ENCODE measurements around the gene IGF2. TPM values are rescaled to one million over a fixed set of nuclear protein-coding genes. Genes with fewer than 3 reads are reported as not detected.

The IGF2 gene
- total RNA-seq, 4 donors from 2014 or later: 8.2 to 19.8 (median 12.2) TPM

- no peaks in the 10 kb centered on the region for H3K27me3 ChIP-seq
These were observed 24.6 kb downstream of the IGF2 start for GRCh38 chr11:2114430-2115241.

GRCh38 chr11:2113776-2114175 lies 25.4 kb downstream of the IGF2 start:
- TF ChIP-seq CTCF (IDR thresholded peaks at IDR 0.05) (no peak), EP300 (IDR thresholded peaks at IDR 0.05; ENCODE audit: low read depth) (no peak), POLR2A (IDR thresholded peaks at IDR 0.05) (no peak), POLR2AphosphoS5 (IDR thresholded peaks at IDR 0.05) (no peak)
- in situ Hi-C loops (cut with MboI; ENCODE audit: low pct_ligation_motif_present in 1 of 4, low pct_unique_long_range_greater_than_20kb in 1 of 4, low sequenced_read_pairs in 3 of 4) (no loop called here), intact Hi-C loops (cut with DNase I; ENCODE audit: low total_unique reads) (no loop called here)
- Histone ChIP-seq H3K9me3 (peaks cover 0 to 4% of the 10 kb centered on the region in 2 donors), H3K4me1 (no peaks in the 10 kb centered on the region), H3K27me3 (no peaks in the 10 kb centered on the region), H3K27ac (no peak overlapping the region), H3K36me3 (no peaks in the 10 kb centered on the region), H3K4me3 (no peak overlapping the region)
- DNase-seq: no peak
- WGBS, 2 donors (ENCODE audit: low coverage in 1 of 2): 87% methylated on average over 11 of the region's 11 CpGs; no CpG with 5 or more reads in 1 of the 2 donors

More at GRCh38 chr11:2114430-2115241, 24.6 kb downstream of the IGF2 start:
- no peak overlapping the region for H3K27ac ChIP-seq
- H3K4me3 ChIP-seq: no peak overlapping the region
- H3K9me3 ChIP-seq: peaks cover 0 to 4% of the 10 kb centered on the region in 2 donors
- H3K36me3 ChIP-seq: no peaks in the 10 kb centered on the region
- no peak for DNase-seq
- TF ChIP-seq POLR2AphosphoS5 (IDR thresholded peaks at IDR 0.05) (no peak), POLR2A (IDR thresholded peaks at IDR 0.05) (no peak), CTCF (IDR thresholded peaks at IDR 0.05) (no peak)
- no peaks in the 10 kb centered on the region for H3K4me1 ChIP-seq
- intact Hi-C loops (cut with DNase I; ENCODE audit: low total_unique reads) (no loop called here), in situ Hi-C loops (cut with MboI; ENCODE audit: low pct_ligation_motif_present in 1 of 4, low pct_unique_long_range_greater_than_20kb in 1 of 4, low sequenced_read_pairs in 3 of 4) (no loop called here)
- WGBS, 2 donors (ENCODE audit: low coverage in 1 of 2): 84% methylated on average over 32 of the region's 32 CpGs; no CpG with 5 or more reads in 1 of the 2 donors

GRCh38 chr11:2110521-2110920 lies 28.7 kb downstream of the IGF2 start:
- no peaks in the 10 kb centered on the region for H3K27me3 ChIP-seq
- H3K27ac ChIP-seq: no peak overlapping the region
- no peaks in the 10 kb centered on the region for H3K9me3 ChIP-seq
- 85 to 93% methylated on average over 7 to 12 of the region's 12 CpGs for WGBS, 2 donors (ENCODE audit: low coverage in 1 of 2)
- in situ Hi-C loops (cut with MboI; ENCODE audit: low pct_ligation_motif_present in 1 of 4, low pct_unique_long_range_greater_than_20kb in 1 of 4, low sequenced_read_pairs in 3 of 4) (no loop called here), intact Hi-C loops (cut with DNase I; ENCODE audit: low total_unique reads) (no loop called here)
- no peaks in the 10 kb centered on the region for H3K36me3 ChIP-seq
- DNase-seq: no peak
- no peak overlapping the region for H3K4me3 ChIP-seq
- TF ChIP-seq CTCF (IDR thresholded peaks at IDR 0.05): no peak
- TF ChIP-seq POLR2A (IDR thresholded peaks at IDR 0.05): no peak
- no peak for TF ChIP-seq EP300 (IDR thresholded peaks at IDR 0.05; ENCODE audit: low read depth)
- no peak for TF ChIP-seq POLR2AphosphoS5 (IDR thresholded peaks at IDR 0.05)
- no peaks in the 10 kb centered on the region for H3K4me1 ChIP-seq

- H3K27me3 ChIP-seq: no peaks in the 10 kb centered on the region
- no peaks in the 10 kb centered on the region for H3K36me3 ChIP-seq
- no peaks in the 10 kb centered on the region for H3K9me3 ChIP-seq
- no peak overlapping the region for H3K4me3 ChIP-seq
- no peaks in the 10 kb centered on the region for H3K4me1 ChIP-seq
- intact Hi-C loops (cut with DNase I; ENCODE audit: low total_unique reads) (no loop called here), in situ Hi-C loops (cut with MboI; ENCODE audit: low pct_ligation_motif_present in 1 of 4, low pct_unique_long_range_greater_than_20kb in 1 of 4, low sequenced_read_pairs in 3 of 4) (no loop called here)
- no peak for DNase-seq
- no peak overlapping the region for H3K27ac ChIP-seq
- WGBS, 2 donors (ENCODE audit: low coverage in 1 of 2): 28% methylated on average over 9 of the region's 14 CpGs; no CpG with 5 or more reads in 1 of the 2 donors
- TF ChIP-seq CTCF (IDR thresholded peaks at IDR 0.05) (no peak), POLR2AphosphoS5 (IDR thresholded peaks at IDR 0.05) (no peak), EP300 (IDR thresholded peaks at IDR 0.05; ENCODE audit: low read depth) (no peak), POLR2A (IDR thresholded peaks at IDR 0.05) (no peak)
These were observed 29.6 kb downstream of the IGF2 start for GRCh38 chr11:2109541-2110019.
